IMR-90 (cell line): ENCODE measurements around the gene CIITA. TPM values are rescaled to one million over a fixed set of nuclear protein-coding genes. Genes with fewer than 3 reads are reported as not detected.

Experiments used
- ATAC-seq: fragments of 200-7000 bp; cut with Tn5 transposase; 2 replicates; pipeline ENCODE4 v1.9.1; 2020; ENCODE audit warnings: low read depth, mild to moderate bottlenecking, moderate library complexity
- BruUV-seq: library from RNA; stranded (reverse); fragments of 400-500 nt; replicated peaks from 2 replicates; lab custom pipeline; 2021; lab: Mats Ljungman, UMichigan
- CTCF ChIA-PET: fragments of 300-600 bp; formaldehyde crosslinking; extraction: SDS; loops from one replicate; lab custom pipeline; 2021; ENCODE audit warnings: antibody characterized with exemption; lab: Yijun Ruan, JAX
- POLR2A ChIA-PET: fragments of 300-600 bp; sonication (Branson Sonifier 250); formaldehyde crosslinking; loops from one replicate; lab custom pipeline; 2022; ENCODE audit warnings: antibody characterized with exemption; ENCODE audit not compliant: unreplicated experiment; lab: Charles Lee
- DNase-seq: peaks from one replicate; pipeline ENCODE4 v3.0.0; 2013
- H2AFZ ChIP-seq: replicated peaks from 2 replicates; pipeline ENCODE3; 2013; ENCODE audit warnings: low read length, mild to moderate bottlenecking; ENCODE audit not compliant: poor library complexity
- H2AK5ac ChIP-seq: 2 replicates; pipeline ENCODE4 v1.6.1; 2013; ENCODE audit warnings: low read depth, low read length, inconsistent platforms
- H2AK9ac ChIP-seq: replicated peaks from 2 replicates; pipeline ENCODE3; 2013; ENCODE audit warnings: mild to moderate bottlenecking, low read depth, low read length, moderate library complexity; ENCODE audit not compliant: poor library complexity
- H2BK120ac ChIP-seq: 2 replicates; pipeline ENCODE4 v1.6.1; 2013; ENCODE audit warnings: low read depth, low read length, inconsistent platforms
- H2BK15ac ChIP-seq: 3 replicates; pipeline ENCODE4 v1.6.1; 2013; ENCODE audit warnings: low read depth, low read length, inconsistent platforms
- H2BK20ac ChIP-seq: 2 replicates; pipeline ENCODE4 v1.6.1; 2013; ENCODE audit warnings: low read depth, mild to moderate bottlenecking, inconsistent platforms, low read length, moderate library complexity
- H2BK5ac ChIP-seq: 2 replicates; pipeline ENCODE4 v1.6.1; 2013; ENCODE audit warnings: mild to moderate bottlenecking, low read depth, low read length, inconsistent platforms; ENCODE audit not compliant: poor library complexity, severe bottlenecking
- H3K14ac ChIP-seq: replicated peaks from 2 replicates; pipeline ENCODE4 v1.6.1; 2013; ENCODE audit warnings: low read depth, low read length, inconsistent platforms
- H3K18ac ChIP-seq: 2 replicates; pipeline ENCODE4 v1.6.1; 2013; ENCODE audit warnings: low read depth, low read length, control low read depth
- H3K23ac ChIP-seq: 2 replicates; pipeline ENCODE4 v1.6.1; 2013; ENCODE audit warnings: low read depth, low read length, inconsistent platforms
- H3K27ac ChIP-seq: 2 replicates; pipeline ENCODE4 v1.5.1; 2013; ENCODE audit warnings: mild to moderate bottlenecking, control low read depth, low read length; ENCODE audit not compliant: insufficient read depth
- H3K27me3 ChIP-seq: 2 replicates; pipeline ENCODE4 v1.6.1; 2013; ENCODE audit warnings: low read length; ENCODE audit not compliant: control insufficient read depth, insufficient read depth
- H3K36me3 ChIP-seq: 2 replicates; pipeline ENCODE4 v1.6.1; 2013; ENCODE audit warnings: low read length, mixed read lengths; ENCODE audit not compliant: control insufficient read depth, insufficient read depth
- H3K4ac ChIP-seq: 2 replicates; pipeline ENCODE4 v1.6.1; 2013; ENCODE audit warnings: low read depth, low read length, inconsistent platforms
- H3K4me1 ChIP-seq: 2 replicates; pipeline ENCODE4 v1.6.1; 2013; ENCODE audit warnings: low read length, mixed read lengths; ENCODE audit not compliant: control insufficient read depth, insufficient read depth
- H3K4me2 ChIP-seq: 2 replicates; pipeline ENCODE4 v1.6.1; 2013; ENCODE audit warnings: low read depth, mild to moderate bottlenecking, control low read depth, low read length, moderate library complexity
- H3K4me3 ChIP-seq: 2 replicates; pipeline ENCODE4 v1.5.1; 2013; ENCODE audit warnings: low read depth, mild to moderate bottlenecking, control low read depth, low read length, moderate library complexity; ENCODE audit not compliant: insufficient read depth
- H3K56ac ChIP-seq: 2 replicates; pipeline ENCODE4 v1.6.1; 2013; ENCODE audit warnings: low read length, inconsistent platforms; ENCODE audit not compliant: insufficient read depth; ENCODE audit errors: extremely low read depth
- H3K79me1 ChIP-seq, 2 experiments: 2 replicates each; pipeline ENCODE4 v1.6.1; 2013; ENCODE audit warnings: low read length in 2 of 2, inconsistent platforms in 1 of 2, low read depth in 1 of 2
- H3K9ac ChIP-seq: 2 replicates; pipeline ENCODE4 v1.6.1; 2013; ENCODE audit warnings: low read depth, low read length, control low read depth
- H3K9me1 ChIP-seq: 2 replicates; pipeline ENCODE4 v1.6.1; 2013; ENCODE audit warnings: low read length, inconsistent platforms; ENCODE audit not compliant: insufficient read depth
- H3K9me3 ChIP-seq: 2 replicates; pipeline ENCODE4 v1.6.1; 2013; ENCODE audit warnings: low read length; ENCODE audit not compliant: control insufficient read depth, insufficient read depth
- H4K20me1 ChIP-seq: 2 replicates; pipeline ENCODE4 v1.6.1; 2013; ENCODE audit warnings: low read length, inconsistent platforms; ENCODE audit not compliant: insufficient read depth
- H4K5ac ChIP-seq: 2 replicates; pipeline ENCODE4 v1.6.1; 2013; ENCODE audit warnings: mild to moderate bottlenecking, low read depth, low read length, control low read depth
- H4K8ac ChIP-seq, 2 experiments: 2 replicates each; pipeline ENCODE4 v1.6.1; 2013; ENCODE audit warnings: low read depth in 2 of 2, low read length in 2 of 2, control low read depth in 1 of 2, inconsistent platforms in 1 of 2
- H4K91ac ChIP-seq: 2 replicates; pipeline ENCODE4 v1.6.1; 2013; ENCODE audit warnings: low read depth, low read length, inconsistent platforms; ENCODE audit not compliant: insufficient read depth
- BHLHE40 ChIP-seq: fragments of 150-350 bp; IDR thresholded peaks from 2 replicates; pipeline ENCODE4 v1.6.1; 2016; ENCODE audit warnings: mild to moderate bottlenecking, low read depth, low read length
- MAZ ChIP-seq: IDR thresholded peaks from 2 replicates; pipeline ENCODE4 v1.6.1; 2012; ENCODE audit warnings: low read depth, mild to moderate bottlenecking, low read length, improper control_type of control experiment, moderate library complexity, borderline replicate concordance
- WGBS, 2 experiments: methylation state at CpG; one replicate each; pipeline versions ENCODE4 v1.1.5 to v1.1.7; 2013; ENCODE audit warnings: missing lambda C conversion rate in 2 of 2; ENCODE audit not compliant: insufficient read length in 1 of 2; ENCODE audit errors: extremely low coverage in 2 of 2; 5-methylcytosine and 5-hydroxymethylcytosine counted together
- dilution Hi-C: fragments of 300-500 bp; cut with HindIII; formaldehyde crosslinking; loops from one replicate; pipeline ENCODE4 v1.14.3; 2018; ENCODE audit warnings: low sequenced_read_pairs; ENCODE audit not compliant: unreplicated experiment
- in situ Hi-C: fragments of 300-500 bp; cut with MboI; formaldehyde crosslinking; loops from 3 replicates; pipeline ENCODE4 v1.14.3; 2019; ENCODE audit warnings: low sequenced_read_pairs, inconsistent platforms, mixed read lengths
- intact Hi-C: fragments of 100-400 bp; cut with micrococcal nuclease; formaldehyde crosslinking; loops from 2 replicates; pipeline ENCODE4 v1.10.0; 2022
- polyA plus RNA-seq, 3 experiments: library from polyadenylated mRNA; depleted of rRNA; stranded (reverse); fragments of >200 nt; gene quantifications; 2 replicates each; pipeline ENCODE4 v1.2.3, GENCODE V29; 2012; ENCODE audit warnings: low replicate concordance in 1 of 3
- total RNA-seq: library from RNA; depleted of rRNA; stranded (reverse); fragments of >200 nt; gene quantifications from 2 replicates; pipeline ENCODE4 v1.2.3, GENCODE V29; 2012
- TF ChIP-seq, protein P1 (sequence below): fragments of 150-350 bp; IDR thresholded peaks from 2 replicates; pipeline ENCODE4 v1.6.1; 2017; ENCODE audit warnings: mild to moderate bottlenecking, antibody characterized with exemption, low read length, low read depth

Gene CIITA
- total and polyA plus RNA-seq, 2 of the 4 experiments (the other 2 are of a cell fraction): 0.10 TPM; not detected in 1

- no peak overlapping the region for H4K8ac ChIP-seq
- H3K4ac ChIP-seq: no peak overlapping the region
- H2AFZ ChIP-seq: no peak overlapping the region
- no peak overlapping the region for H4K5ac ChIP-seq
- H3K9ac ChIP-seq: no peak overlapping the region
- H3K27ac ChIP-seq: peak overlapping the region; percentile 6; the same call in 1 of the 2 replicates
- H2BK120ac ChIP-seq: no peak overlapping the region
- H3K79me1 ChIP-seq: peaks cover 9 to 44% of the 10 kb centered on the region in 2 experiments
- H3K14ac ChIP-seq: no peak overlapping the region
- H3K4me2 ChIP-seq: no peak overlapping the region
- H3K27me3 ChIP-seq: no peaks in the 10 kb centered on the region
- H3K4me3 ChIP-seq: no peak overlapping the region
- POLR2A ChIA-PET: interaction anchor here (0.5 to 0.6 kb wide), 3 partner anchors 18 to 287 kb away, joined by 3 to 4 read pairs (median 3); no protein-coding TSS in a partner anchor
- no peak overlapping the region for H3K56ac ChIP-seq
- intact Hi-C loops: loop anchor here (10.0 kb wide), 2 partner anchors 676 to 746 kb away; no protein-coding TSS in a partner anchor
- peaks cover 10% of the 10 kb centered on the region for H3K36me3 ChIP-seq
- peaks cover 9% of the 10 kb centered on the region for H3K9me1 ChIP-seq
- CTCF ChIA-PET: interaction anchor here (2.2 kb wide), 1 partner anchor 287 kb away, joined by 12 read pairs; the partner anchor contains the start of gene SOCS1
- DNase-seq: no peak
- BruUV-seq: no TSS peak
- H2AK5ac ChIP-seq: no peak overlapping the region
- no peak overlapping the region for H2BK5ac ChIP-seq
- H3K23ac ChIP-seq: no peak overlapping the region
- no peaks in the 10 kb centered on the region for H3K9me3 ChIP-seq
- dilution Hi-C loops: no loop called here
- 0 out of 2 replicates have a peak overlapping the region, but pooled peaks have one; percentile 30 for H2BK20ac ChIP-seq
- no peak for TF ChIP-seq MAZ
- TF ChIP-seq, protein P1, sequence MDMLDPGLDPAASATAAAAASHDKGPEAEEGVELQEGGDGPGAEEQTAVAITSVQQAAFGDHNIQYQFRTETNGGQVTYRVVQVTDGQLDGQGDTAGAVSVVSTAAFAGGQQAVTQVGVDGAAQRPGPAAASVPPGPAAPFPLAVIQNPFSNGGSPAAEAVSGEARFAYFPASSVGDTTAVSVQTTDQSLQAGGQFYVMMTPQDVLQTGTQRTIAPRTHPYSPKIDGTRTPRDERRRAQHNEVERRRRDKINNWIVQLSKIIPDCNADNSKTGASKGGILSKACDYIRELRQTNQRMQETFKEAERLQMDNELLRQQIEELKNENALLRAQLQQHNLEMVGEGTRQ: 0 out of 2 replicates have a peak, but pooled peaks have one; percentile 9
- no peak for TF ChIP-seq BHLHE40
- peak overlapping the region; percentile 50 for H2AK9ac ChIP-seq
- H3K18ac ChIP-seq: no peak overlapping the region
- peaks cover 5% of the 10 kb centered on the region; the same call in 1 of the 2 replicates for H4K20me1 ChIP-seq
- in situ Hi-C loops: loop anchor here (5.0 to 25.0 kb wide), 6 partner anchors 284 to 844 kb away; a partner anchor contains a TSS
- no peak overlapping the region for H4K91ac ChIP-seq
- H3K4me1 ChIP-seq: peaks cover 21% of the 10 kb centered on the region
- no peak overlapping the region for H2BK15ac ChIP-seq
- ATAC-seq: no peak
- no CpG with 5 or more reads among the region's 3 CpGs for WGBS, 2 experiments
Observed at GRCh38 chr16:10968498-10968897, 91.5 kb downstream of the CIITA start.
